ENCODE data around the gene CCND2.

- TF ChIP-seq CTCF (IDR thresholded peaks at IDR 0.05; ENCODE audit: poor library complexity, severe bottlenecking) (no peak), RAD21 (conservative IDR thresholded peaks at IDR 0.05) (no peak), POLR2AphosphoS5 (IDR thresholded peaks at IDR 0.05) (no peak)
These were observed 32.0 kb upstream of the CCND2 start for GRCh38 chr12:4241592-4241991.

All from neural cell (in vitro differentiated cells).